Gastroesophageal sphincter (tissue), 3 donors: ENCODE data around the gene THEM5.

ENCODE experiments used
- CTCF ChIP-seq, 4 experiments: fragments of 200-600 bp in 2 of 4; fragments of 450-650 bp in 2 of 4; sonication (generic) in 1 of 4; IDR thresholded peaks; one replicate each; pipeline ENCODE4 v1.5.1; 2017 to 2019; ENCODE audit warnings: antibody characterized with exemption in 4 of 4, mild to moderate bottlenecking in 2 of 4, moderate library complexity in 2 of 4
- POLR2A ChIP-seq, 2 donors: fragments of 450-650 bp; IDR thresholded peaks; one replicate each; pipeline ENCODE4 v1.6.1; 2017; ENCODE audit warnings: antibody characterized with exemption in 2 of 2, mild to moderate bottlenecking in 2 of 2, moderate library complexity in 1 of 2

- TF ChIP-seq POLR2A (IDR thresholded peaks at IDR 0.05) (no peak), CTCF (IDR thresholded peaks at IDR 0.05) (no peak)
Observed at GRCh38 chr1:151891512-151891911, 38.0 kb upstream of the THEM5 start.
